GM18508 (cell line): ENCODE data around the gene NAT8L.

ENCODE experiments used
- ATAC-seq: cut with Tn5 transposase; IDR thresholded peaks from one replicate; pipeline ENCODE4 v1.9.1; 2021; ENCODE audit warnings: moderate number of reproducible peaks; ENCODE audit not compliant: insufficient read depth, unreplicated experiment

Gene NAT8L

DNA sequence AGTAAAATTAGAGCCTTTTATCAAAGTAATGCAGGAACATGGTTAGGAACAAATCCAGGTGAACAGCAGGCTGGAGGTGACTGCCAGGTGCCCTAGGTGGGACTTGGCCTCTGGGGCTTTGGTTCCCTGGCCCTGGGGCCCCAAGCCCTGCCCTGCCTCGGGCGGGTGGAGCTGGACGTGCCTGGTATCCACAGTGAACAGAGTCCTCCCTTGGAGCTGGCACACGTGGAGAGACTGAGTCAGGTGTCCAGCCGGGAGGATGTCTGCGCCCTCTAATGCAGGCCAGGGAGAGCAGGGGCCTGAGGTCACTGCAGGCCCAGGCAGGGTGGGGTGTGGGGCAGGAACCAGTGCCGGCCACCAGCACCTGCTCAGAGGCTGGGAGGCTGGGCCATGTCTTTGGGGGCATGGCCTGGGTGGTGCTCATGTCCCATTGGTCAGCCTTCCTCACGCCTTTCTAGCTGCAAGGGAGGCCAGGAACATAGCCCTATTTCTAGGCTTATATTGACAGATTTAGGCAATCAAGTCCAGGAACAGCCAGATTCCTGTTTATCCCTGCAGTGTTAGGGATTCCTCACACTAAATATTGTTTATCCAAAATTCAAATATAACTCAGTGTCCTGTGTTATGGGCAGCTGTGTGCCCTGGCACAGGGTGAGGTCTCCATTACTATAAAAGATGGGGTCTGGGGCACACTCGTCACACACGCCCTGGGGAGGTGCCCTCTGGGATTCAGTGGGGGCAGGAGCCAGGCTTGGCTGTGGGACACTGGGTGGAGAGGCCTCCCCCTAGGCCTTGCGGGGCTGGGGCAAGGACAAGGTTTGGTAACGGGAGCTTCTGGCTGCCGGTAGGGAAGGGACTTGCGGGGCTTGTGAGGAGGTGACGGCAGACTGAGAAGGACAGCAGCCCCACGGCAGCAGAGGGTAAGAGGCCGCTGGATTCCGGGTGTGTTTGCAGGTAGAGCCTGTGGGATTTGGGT lies 14.3 kb upstream of the NAT8L start:
- ATAC-seq, result no peak

DNA sequence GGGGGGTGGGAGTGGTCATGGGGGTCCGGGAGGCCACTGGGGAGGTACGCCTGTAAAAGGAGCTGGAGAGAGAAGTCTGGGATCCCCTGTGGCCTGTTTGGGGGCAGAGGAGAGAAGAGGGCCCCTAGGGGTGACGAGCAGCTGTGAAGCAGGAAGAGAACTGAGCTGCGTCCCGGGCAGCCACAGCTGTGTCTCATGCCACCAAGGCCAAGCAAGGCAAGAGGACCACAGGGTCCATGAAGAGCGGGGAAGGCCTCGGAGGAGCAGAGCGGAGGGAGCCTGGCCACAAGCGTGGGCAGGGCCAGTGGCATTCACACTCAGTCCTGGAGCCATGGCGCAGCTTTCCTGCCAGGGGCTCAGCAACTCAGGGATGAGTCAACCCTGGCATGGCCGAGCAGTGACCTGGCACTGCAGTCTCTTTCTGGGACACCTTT lies 13.6 kb upstream of the NAT8L start:
- no peak for ATAC-seq

- ATAC-seq, result no peak
Observed at GRCh38 chr4:2046031-2046961, 12.8 kb upstream of the NAT8L start.

DNA sequence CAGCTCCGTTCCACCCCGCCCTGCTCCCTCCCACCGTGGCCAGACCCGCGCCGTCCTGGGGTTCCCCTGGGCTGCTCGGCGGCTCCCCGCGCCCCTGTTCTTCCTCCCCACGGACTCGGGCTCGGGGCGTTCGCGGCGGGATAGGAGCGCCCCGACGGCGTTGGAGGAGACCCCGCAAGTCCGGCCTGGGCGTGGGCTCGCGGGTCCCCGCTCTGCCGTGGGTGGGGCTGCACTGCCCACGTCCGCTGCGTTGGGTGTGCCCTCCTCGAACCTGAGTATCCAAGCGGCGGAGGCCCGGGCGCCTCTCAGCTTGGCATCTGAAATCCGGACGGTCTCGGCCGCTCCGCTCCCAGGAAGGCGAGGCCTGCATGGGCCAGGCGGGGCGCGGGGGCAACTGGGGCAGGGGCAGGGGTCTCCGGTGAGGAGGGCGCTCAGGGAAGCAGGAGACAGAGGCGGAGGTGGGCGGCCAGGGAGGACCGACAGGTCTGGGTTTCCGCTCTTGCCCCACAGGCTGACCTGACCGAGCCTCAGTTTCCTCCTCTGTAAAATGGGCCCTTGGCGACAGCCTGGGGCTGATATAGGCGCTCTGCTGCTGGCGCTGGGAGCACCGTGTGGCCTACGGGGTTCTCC lies 12.0 kb upstream of the NAT8L start:
- ATAC-seq, result no peak

DNA sequence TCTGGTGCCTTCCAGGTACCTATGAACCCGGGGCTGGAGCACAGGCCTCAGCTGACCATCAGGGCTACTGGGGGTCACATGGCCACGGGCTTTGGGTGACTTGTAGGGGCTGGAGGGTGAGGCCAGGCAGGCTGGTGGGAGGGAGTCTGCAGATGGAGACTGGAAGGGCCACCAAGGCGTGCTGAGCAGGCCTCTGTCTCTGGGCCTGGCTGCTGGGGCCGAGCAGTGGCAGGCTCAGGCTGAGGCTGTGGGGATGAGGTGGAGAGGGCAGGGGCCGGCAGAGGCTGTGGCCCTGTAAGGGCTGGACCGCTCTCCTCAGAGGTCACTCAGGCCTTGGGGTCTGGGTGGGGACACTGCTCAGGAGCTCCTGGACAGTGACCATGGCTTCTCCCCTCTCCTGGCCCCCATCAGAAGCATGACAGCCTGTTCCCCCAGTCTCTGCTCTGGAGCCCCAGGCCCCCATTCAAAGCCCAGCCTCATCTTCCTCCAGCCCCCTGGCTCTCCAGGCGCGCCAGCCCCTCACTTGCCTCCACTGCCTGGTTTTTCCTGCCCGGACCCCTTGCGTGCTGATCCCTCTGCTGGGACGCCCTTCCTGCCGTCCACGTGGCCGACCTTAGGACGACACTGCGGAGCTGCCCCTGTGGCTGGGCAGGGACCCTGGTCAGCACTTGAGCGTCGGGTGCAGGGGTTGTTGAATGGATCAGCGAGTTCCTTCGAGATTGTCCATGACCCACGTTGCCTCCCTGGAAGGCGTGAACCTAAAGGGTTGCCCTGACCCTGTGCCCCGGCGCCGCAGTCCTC lies 11.1 kb upstream of the NAT8L start:
- no peak for ATAC-seq

GRCh38 chr4:2048831-2049230 lies 10.3 kb upstream of the NAT8L start:
- ATAC-seq, result no peak

DNA sequence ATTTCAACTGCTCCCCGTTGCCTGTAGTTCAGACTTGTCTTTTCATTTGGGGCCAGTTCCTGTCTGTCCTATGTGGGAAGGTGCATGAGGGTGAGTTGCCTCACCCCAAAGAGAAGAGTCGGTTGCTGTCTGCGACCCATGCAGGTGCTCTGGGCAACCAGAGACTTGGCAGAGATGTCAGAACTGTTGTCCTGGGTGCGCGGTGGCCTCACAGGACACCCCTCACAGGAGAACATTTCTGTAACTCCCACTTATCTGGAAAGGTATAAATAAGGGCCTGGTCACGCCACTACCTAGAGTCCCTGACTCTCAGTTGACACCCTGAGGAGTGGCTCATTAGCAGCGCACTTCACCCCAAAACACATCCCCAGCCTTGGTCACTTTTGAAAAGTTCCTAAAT lies 9.7 kb upstream of the NAT8L start:
- ATAC-seq, result no peak

- no peak for ATAC-seq
Observed at GRCh38 chr4:2049811-2050210, 9.3 kb upstream of the NAT8L start.

DNA sequence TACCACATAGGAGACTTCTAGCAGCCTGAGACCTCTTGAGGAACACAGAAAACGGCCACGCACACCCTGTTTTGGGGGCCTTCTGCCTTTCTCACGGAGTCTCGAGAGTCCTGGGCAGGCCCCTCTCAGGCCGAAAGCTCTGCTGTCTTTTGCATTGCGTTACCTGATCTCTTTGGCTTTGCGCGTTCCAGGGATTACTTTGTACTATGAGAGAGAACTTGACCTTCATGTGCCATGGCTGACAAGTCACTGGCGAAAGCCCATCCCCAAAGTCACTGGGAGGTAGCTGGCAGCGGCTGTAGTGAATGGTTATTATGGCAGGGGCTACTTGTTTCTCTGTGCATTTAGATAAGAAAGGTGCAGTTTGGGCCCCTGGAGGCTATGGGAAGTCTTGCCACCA lies 8.0 kb upstream of the NAT8L start:
- no peak for ATAC-seq

DNA sequence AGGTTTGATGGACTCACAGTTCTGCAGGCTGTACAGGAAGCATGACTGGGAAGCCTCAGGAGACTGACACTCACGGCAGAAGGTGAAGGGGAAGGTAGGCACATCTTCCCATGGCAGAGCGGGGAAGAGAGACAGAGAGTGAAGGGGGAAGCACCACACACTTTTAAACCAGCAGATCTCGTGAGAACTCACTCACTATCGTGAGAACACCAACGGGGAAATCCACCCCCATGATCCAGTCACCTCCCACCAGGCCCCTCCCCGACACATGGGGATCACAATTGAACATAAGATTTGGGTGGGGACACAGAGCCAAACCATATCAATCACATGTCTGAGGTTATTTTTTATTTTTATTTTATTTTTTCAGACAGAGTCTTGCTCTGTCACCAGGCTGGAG lies 4.9 kb upstream of the NAT8L start:
- ATAC-seq, result no peak

- ATAC-seq, result no peak
Observed at GRCh38 chr4:2057382-2058065, 1.6 kb upstream of the NAT8L start.

- no peak for ATAC-seq
Observed at GRCh38 chr4:2058264-2059045, 672 bp upstream of the NAT8L start.

DNA sequence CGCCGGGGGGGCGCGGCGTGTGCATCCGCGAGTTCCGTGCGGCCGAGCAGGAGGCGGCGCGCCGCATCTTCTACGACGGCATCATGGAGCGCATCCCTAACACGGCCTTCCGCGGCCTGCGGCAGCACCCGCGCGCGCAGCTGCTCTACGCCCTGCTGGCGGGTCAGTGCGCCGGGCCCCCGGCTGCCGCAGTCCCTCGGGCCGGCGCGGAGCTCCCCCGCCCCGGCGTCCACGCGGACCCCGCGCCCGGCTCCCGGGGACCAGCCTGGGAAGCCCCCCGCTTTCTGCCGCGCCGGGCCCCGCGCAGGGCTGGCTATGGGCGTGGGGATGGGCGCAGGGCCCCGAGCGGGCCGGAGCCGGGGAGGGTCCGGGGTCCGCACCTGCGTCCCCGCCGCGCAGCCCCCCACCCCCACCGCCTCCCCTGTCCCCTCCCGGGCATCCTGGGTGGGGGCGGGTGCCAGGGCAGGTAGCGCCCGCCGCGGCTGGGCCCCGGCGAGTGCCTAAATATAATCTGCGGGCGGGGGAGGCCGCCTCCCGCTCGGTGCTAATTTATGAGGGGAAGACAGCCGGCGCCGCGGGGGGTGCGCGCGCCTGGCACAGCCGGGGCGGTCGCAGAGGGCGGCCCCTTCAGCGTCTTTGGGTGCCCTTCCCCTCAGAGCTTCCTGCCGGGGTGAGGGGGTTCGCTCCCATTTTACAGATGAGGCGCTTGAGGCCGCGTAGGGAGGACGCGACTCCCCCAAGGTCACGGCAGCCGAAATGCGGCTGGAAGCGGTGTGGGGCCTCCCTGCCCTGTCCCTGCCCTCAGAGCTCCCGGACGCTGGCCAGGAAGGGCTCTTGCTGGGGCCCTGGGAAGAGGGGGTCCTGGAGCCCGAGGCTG lies 837 bp downstream of the NAT8L start:
- ATAC-seq, result no peak

- ATAC-seq, result no peak
Observed at GRCh38 chr4:2060611-2061185, 1.6 kb downstream of the NAT8L start.

- ATAC-seq, result no peak
Observed at GRCh38 chr4:2061186-2062131, 2.3 kb downstream of the NAT8L start.

DNA sequence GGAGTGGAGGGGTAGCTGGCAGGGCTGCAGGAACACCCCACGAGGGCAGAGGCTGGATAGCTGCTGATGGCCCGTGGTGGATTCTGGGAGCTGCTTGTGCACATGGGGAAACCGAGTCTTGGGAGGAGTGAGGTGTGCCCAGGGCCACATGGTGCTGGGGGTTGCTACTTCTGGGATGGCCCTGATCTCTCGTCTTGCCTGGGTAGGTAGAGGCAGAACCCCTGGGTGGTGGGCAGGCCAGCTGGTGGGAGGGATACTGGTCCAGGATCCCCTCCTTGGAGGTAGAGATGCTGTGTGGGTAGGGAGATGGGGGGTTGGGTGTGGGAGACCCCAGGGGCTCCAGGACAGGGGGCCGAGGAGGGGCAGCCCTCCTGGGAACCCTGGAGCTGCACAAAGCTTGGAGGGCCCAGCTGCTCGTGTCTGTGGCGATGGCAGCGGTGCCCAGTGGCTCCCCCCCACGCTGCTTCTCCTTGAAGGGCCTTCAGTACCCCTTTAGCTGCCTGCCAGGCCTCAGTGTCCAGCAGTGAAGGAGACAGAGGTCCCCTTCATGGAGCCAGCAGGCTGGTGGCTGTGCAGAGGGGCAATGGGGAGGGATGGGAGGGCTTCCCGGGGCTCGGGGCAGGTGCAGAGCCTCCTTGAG lies 3.2 kb downstream of the NAT8L start:
- no peak for ATAC-seq
